ENCODE data around the gene ARHGAP8.

GRCh38 chr22:44706488-44706887 is 45.9 kb upstream of the ARHGAP8 start:
- no peak for TF ChIP-seq CTCF (IDR thresholded peaks at IDR 0.05; ENCODE audit: insufficient read depth, low read length)
- no peak for TF ChIP-seq POLR2AphosphoS5 (IDR thresholded peaks at IDR 0.05; ENCODE audit: low read depth)
- TF ChIP-seq REST (IDR thresholded peaks at IDR 0.05; ENCODE audit: insufficient replicate concordance, low read depth): no peak
- TF ChIP-seq GABPA (IDR thresholded peaks at IDR 0.05; ENCODE audit: low read depth): no peak
- TF ChIP-seq SPI1 (IDR thresholded peaks at IDR 0.05; ENCODE audit: borderline replicate concordance, low read depth): no peak

Measured in HL-60 (cell line).